HUDEP-2 (cell line): Measurements from ENCODE around the gene TRIM7.
"Not testable (repeated sequence)": the region's sequence is repeated elsewhere in the genome, so short reads cannot be mapped to it uniquely, and the experiment has no call there.

Source experiments
- DNase-seq, 76 experiments: peaks; one replicate each; lab custom pipeline; 2025; ENCODE audit not compliant: unreplicated experiment in 76 of 76; lab: John Stamatoyannopoulos, UW

Gene TRIM7

DNA sequence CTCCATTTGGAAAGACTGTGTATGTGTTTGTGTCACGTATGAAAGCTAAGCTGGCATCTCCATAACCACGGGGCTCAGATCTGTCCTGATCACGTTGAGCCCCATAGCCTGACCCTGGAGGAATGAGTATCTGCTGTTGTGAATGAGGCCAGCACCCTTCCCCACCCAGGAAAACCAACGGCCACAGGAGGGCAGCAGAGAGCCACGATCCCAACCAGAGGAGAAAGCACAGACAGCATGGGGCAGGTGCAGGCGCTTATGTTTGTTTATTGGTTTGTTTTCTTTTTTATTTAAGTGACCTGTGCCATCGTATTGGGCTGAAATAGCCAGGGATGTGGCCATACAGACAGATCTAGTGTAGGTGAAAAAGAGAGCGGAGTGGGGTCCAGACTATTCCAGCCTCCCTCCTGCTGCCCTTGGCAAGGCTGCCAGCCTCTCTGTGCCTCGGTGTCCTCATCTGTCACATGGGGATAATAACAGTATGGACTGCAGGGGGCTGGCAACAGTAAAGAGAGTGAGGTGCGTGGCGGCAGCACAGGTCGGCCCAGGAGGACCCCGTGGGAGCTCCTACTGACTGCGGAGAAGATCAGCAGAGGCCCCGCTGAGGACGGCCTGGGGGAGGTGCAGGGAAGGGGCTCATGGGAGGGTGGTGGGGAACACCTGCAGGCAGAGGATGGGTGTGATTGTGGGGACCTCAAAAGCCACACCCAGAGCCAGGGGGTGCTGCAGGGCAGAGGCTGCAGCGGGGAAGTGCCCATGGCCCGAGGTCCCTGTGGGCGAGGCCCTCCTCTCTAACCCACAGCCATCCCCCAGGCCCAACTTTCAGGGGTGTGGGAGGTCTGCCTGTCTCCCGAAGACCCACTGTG lies 45.5 kb downstream of the TRIM7 start:
- DNase-seq: peak in 74 of 76 experiments; percentile 12 to 95 (median 81)

DNA sequence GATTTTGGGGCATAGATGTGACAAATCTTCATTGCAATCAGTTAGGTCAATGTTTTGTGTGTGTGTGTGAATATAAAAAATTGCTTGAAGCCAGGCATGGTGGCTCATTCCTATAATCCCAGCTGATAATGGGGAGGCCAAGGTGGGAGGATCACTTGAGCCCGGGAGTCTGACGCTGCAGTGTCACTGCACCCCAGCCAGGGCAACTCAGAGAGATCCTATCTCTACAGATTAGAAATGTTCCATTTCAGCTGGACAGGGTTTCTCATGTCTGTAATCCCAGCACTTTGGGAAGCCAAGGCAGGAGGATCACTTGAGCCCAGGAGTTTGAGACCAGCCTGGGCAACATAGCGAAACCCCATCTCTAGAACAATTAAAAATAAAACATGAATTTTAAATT lies 46.1 kb downstream of the TRIM7 start:
- DNase-seq: no peak

DNA sequence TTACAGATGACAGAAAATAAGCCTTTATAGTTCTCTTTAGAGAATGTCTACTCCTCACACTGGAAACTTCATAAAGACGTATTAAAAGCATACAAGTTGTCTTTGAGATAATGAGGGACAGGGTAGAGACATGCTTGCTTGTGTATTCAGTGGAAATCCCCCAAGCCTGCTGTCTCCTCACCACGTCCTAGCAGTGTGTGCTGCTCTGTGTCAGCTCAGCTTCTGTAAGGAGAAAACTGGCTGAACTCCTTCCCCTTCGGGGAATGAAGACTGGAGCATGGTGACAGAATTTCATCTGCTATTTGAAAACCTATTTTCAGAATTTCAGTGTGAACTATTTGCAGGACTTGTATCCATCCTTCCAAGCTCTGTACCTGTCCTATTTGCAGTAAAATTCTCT lies 48.2 kb downstream of the TRIM7 start:
- no peak for DNase-seq

- no peak for DNase-seq
Measured at GRCh38 chr5:181153814-181154213, 51.2 kb downstream of the TRIM7 start.

DNA sequence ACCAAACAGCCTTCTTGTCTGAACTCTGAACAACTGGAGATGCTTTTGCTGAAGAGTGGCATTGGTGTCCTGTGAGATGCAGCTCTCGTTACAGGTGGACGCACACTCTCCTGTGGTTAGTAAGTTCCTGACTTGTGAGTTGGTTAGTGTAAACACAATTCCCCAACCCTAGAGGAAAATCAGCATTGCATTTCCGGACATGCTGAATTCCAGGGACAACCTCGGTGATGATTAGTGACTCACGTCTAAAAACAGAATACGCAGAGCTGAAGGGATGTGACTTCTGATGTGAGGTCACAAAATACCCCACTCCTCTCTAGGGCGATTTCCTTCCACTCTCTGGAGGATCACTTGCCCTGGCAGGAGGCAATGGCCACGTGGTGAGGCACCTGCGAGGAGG lies 52.6 kb downstream of the TRIM7 start:
- DNase-seq: no peak

DNA sequence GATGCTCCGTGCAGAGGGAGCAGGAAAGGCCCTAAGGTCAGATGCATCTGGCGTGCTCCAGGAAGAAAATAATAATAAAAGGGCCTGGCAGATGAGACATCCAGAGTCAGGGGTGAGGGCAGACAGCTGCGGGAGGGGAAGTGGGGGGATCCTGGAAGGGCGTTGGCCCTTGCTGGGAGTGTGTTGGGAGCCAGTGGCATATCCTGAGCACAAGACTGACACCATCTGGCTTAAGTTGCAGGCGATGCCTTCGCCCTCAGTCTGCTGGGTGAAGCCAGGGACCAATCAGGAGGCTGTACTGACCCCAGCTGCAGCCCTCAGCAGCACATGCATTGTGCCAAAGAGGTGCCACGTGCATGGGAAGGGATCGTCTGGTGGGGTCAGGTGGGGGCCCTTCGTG lies 53.9 kb downstream of the TRIM7 start:
- DNase-seq: peak in 14 of 76 experiments; percentile 3 to 42 (median 16)

DNA sequence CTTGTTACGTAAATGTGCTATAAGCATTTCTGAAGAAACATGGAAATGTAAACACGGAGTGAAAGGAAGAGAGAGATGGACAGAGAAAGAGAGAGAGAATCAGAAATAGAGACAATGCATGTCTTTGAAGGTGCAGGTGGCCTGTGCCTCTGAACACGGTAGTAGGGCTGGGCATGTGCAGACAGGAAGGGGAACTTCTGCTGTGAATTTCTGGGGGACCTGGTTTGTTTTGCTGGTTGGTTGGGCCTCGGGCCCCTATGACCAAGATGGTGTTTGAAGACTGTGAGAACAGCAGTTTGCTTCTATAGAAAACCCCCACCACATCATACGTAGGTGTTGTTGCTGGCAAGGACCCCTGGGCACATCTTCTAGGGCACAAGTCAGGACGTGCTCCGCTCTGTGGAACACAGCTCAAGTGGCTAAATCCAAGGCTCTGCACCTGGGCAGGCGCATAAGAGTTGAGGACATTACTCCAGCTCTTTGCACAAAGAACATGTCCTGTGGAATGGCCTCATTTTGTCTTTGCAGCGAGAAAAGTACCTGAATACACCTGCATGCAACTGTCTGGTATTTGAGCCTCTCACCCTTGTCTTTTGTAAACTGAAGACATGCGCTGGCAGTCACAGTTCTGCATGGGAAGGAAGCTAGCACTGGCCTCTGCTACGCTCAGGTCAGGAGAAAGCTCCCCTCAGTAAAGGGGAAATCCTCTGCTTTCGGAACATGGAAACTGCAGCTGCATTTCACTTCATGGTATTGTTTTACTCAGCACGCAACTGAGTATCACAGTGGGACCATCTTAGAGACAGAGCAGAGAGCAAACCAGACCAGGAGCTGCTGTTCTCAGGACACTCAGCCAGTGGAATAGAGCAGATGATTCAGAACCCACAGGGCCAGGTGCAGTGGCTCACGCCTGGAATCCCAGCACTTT lies 54.9 kb downstream of the TRIM7 start:
- no peak for DNase-seq

GRCh38 chr5:181149355-181149754 lies 55.6 kb downstream of the TRIM7 start:
- no peak for DNase-seq

DNA sequence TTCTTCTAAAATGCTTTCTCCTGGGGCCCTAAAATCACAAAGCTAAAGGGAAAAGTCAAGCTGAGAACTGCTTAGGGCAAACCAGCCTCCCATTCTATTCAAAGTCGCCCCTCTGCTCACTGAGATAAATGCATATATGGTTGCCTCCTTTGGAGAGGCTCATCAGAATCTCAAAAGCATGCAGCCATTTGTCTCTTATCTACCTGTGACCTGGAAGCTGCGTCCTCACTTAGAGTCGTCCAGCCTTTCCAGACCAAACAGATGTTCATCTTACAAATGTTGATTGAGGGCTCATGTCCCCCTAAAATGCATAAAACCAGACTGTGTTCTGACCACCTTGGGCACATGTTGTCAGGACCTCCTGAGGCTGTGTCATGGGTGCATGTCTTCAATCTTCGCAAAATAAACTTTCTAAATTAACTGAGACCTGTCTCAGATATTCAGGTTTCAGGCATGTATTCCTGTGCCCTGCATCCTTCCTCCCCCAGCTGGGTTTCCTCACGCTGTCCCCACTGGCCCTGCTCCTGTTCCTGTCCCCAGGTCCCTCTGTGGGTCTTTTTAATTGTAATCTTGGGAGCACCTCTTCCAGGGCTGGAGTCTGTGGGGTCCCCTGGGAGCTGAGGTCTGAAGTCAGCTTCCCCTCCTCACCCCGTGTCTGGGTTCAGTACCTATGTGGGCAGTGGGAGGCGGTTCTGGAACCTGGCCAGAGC lies 57.9 kb downstream of the TRIM7 start, which contains the start of gene OR2V2:
OR2V2 (plus strand) TSS at position 660 of the 710 bp plus-strand sequence. CDS start 7,357 bp downstream, outside the sequence.
- not testable (repeated sequence) for DNase-seq

- no peak for DNase-seq
Measured at GRCh38 chr5:181145133-181145532, 59.9 kb downstream of the TRIM7 start.
